B cell (primary cell): ENCODE data around the gene EML1.

Experiments used
- CTCF ChIP-seq: fragments of 200-600 bp; IDR thresholded peaks from one replicate; pipeline ENCODE4 v1.8.0; 2022; ENCODE audit warnings: antibody characterized with exemption, mild to moderate bottlenecking
- EZH2 ChIP-seq: IDR thresholded peaks from 2 replicates; pipeline ENCODE4 v1.6.1; 2012; ENCODE audit warnings: borderline replicate concordance, low read depth, mild to moderate bottlenecking, moderate library complexity, low read length; ENCODE audit not compliant: insufficient read depth, poor library complexity, severe bottlenecking

GRCh38 chr14:99969673-99970322, 176.6 kb downstream of the EML1 start:
- no peak for TF ChIP-seq CTCF
- no peak for TF ChIP-seq EZH2
